HG02970 (cell line): ENCODE data around the gene ZFYVE1.

ENCODE experiments used
- ATAC-seq: cut with Tn5 transposase; IDR thresholded peaks from one replicate; pipeline ENCODE4 v1.9.1; 2021; ENCODE audit warnings: mild to moderate bottlenecking, moderate library complexity, moderate number of reproducible peaks; ENCODE audit not compliant: unreplicated experiment, low FRiP score

ZFYVE1 gene

DNA sequence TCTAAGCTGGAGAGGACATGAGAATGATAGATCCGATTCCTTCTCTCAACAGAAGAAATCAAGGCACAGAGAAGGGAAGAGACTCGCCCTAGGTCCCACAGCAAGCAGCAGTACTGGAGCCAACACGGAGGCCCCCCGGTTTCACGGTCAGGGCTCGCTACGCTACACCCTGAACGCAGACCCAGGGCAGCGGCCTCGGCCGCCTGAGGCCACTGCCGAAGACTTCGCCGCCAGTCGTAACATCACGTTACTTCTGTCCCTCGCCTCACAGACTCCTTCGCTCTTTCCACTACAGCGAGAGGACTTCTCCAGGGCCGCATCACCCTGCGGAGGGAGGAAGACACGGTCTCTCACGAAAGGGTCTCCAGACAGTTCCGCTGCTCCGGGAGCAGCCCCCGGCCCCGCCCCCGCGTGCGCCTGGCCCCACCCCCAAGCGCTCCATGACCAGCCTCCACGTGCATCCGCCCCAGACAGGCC lies 101.1 kb downstream of the ZFYVE1 start:
- peak; percentile 4 for ATAC-seq

DNA sequence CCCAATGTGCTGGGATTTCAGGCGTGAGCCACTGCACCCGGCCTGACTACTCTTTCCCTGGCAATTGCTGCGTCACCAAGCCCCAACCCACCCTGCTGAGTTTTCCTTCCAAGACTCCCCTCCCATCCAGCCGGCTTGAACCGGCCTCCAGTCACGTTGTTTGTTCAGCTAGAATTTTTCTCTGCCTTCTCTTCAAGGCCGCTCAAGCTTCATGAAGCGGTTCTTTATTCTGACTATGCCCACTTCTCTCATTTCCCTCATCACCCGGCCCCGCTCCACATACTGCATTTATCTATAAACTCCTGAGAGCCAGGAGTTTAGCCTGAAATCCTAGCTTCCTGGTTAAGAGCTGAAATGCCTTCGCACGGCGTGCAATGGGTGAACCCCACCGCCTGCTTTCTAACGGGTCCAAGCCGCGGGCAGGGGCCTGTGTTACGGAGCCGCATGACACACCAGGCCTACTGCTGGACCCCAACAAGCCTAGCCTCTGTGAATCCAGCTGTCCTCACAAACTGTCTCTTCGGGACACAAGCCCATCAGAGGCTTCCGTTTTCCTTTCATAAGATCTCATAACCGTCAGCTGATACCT lies 101.6 kb downstream of the ZFYVE1 start:
- ATAC-seq: no peak

DNA sequence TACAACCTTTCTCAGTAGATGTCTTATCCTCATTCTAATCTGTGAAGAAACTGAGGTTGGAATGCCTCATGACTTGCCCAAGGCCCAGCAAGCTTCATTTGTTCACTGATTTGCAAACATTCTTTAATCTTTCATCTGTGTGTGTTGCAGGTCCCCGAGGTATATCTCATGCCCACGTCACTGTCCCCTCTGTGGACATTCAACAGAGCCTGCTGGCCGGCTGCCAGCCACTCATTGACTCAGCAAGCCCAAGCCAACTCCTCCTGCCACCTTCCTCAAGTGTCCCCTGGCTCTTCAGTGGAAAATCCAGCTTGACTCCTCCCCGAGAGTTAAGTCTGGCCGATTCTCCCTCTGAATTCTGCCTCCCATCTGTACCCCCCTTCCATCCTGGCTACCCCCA lies 102.6 kb downstream of the ZFYVE1 start:
- ATAC-seq: no peak

- ATAC-seq: no peak
Observed at GRCh38 chr14:72921396-72921795, 105.5 kb downstream of the ZFYVE1 start.

GRCh38 chr14:72920008-72920407 lies 106.9 kb downstream of the ZFYVE1 start:
- ATAC-seq: no peak
